ENCODE measurements around the gene KIF1B.

Gene KIF1B

GRCh38 chr1:10309243-10310011 lies 99.1 kb downstream of the KIF1B start:
- no peak for TF ChIP-seq CTCF (IDR thresholded peaks at IDR 0.05; ENCODE audit: low read depth, low read length)
- no peak overlapping the region for H3K4me3 ChIP-seq (ENCODE audit: low read depth, low read length)
- DNase-seq (ENCODE audit: low read depth, low spot score) = no peak
- in situ Hi-C loops (cut with HindIII; ENCODE audit: low sequenced_read_pairs) = no loop called here

GRCh38 chr1:10316752-10317151 lies 106.4 kb downstream of the KIF1B start:
- H3K4me3 ChIP-seq (ENCODE audit: low read depth, low read length) = no peak overlapping the region
- no peak for DNase-seq (ENCODE audit: low read depth, low spot score)
- no peak for TF ChIP-seq CTCF (IDR thresholded peaks at IDR 0.05; ENCODE audit: low read depth, low read length)
- in situ Hi-C loops (cut with HindIII; ENCODE audit: low sequenced_read_pairs) = no loop called here

- no peak for TF ChIP-seq CTCF (IDR thresholded peaks at IDR 0.05; ENCODE audit: low read depth, low read length)
- DNase-seq (ENCODE audit: low read depth, low spot score) = no peak
- in situ Hi-C loops (cut with HindIII; ENCODE audit: low sequenced_read_pairs) = no loop called here
These were observed 109.4 kb downstream of the KIF1B start for GRCh38 chr1:10319750-10320149.

DNA sequence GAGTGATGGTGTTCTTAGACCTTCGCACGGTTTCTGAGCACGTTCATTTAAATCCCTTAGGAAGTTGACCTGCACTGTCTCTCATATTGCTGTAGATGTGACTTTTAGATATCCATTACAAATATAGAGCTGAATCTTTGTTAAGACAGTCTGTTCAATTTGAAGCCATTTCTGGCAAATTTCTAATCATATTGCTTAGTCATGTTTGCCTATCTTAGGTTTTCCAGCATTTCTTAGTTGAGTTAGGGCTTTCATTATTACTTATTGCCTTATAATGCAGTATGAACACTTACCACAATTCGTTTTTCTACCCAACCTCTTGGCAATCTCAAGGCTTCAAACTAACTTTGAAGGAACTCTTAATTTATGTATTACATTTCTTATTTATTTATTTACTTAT lies 110.0 kb downstream of the KIF1B start:
- no peak overlapping the region for H3K4me3 ChIP-seq (ENCODE audit: low read depth, low read length)
- in situ Hi-C loops (cut with HindIII; ENCODE audit: low sequenced_read_pairs) = no loop called here
- no peak for DNase-seq (ENCODE audit: low read depth, low spot score)
- no peak for TF ChIP-seq CTCF (IDR thresholded peaks at IDR 0.05; ENCODE audit: low read depth, low read length)

More at GRCh38 chr1:10319750-10320149, 109.4 kb downstream of the KIF1B start:
- no peak overlapping the region for H3K4me3 ChIP-seq (ENCODE audit: low read depth, low read length)

DNA sequence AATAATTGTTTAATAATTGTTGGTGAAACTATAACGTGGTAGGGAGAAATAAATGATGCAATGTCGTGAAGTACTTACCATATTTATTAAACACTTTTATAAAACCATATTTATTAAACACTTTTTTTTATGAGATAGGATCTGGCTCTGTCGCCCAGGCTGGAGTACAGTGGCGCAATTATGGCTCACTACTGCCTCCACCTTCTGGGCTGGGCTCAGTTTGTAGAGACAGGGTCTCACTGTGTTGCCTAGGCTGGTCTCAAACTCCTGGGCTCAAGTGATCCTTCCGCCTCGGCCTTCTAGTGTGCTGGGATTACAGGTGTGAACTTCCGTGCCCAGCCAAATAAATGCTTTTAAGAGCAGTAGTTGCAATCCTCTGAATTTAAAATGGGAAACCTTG lies 112.5 kb downstream of the KIF1B start:
- in situ Hi-C loops (cut with HindIII; ENCODE audit: low sequenced_read_pairs) = no loop called here
- no peak overlapping the region for H3K4me3 ChIP-seq (ENCODE audit: low read depth, low read length)
- no peak for DNase-seq (ENCODE audit: low read depth, low spot score)
- TF ChIP-seq CTCF (IDR thresholded peaks at IDR 0.05; ENCODE audit: low read depth, low read length) = no peak

DNA sequence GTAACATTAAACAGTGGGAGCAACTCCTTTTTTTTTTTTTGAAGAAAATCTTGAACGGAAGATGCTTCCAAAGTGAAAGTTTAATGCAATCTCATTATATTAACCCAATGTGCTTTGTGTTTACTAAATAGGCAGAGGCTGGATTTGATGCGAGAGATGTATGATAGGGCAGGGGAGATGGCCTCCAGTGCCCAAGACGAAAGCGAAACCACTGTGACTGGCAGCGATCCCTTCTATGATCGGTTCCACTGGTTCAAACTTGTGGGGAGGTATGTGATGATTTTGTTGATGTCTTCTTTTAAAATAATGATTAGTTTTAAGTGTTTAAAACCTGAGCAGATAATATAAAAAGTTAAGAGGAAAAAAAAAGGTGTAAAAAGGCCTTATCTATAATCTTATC lies 114.3 kb downstream of the KIF1B start:
- no peak for DNase-seq (ENCODE audit: low read depth, low spot score)
- in situ Hi-C loops (cut with HindIII; ENCODE audit: low sequenced_read_pairs) = no loop called here
- no peak overlapping the region for H3K4me3 ChIP-seq (ENCODE audit: low read depth, low read length)
- no peak for TF ChIP-seq CTCF (IDR thresholded peaks at IDR 0.05; ENCODE audit: low read depth, low read length)

All from astrocyte of the spinal cord (primary cell).